ENCODE data around the gene HTT. TPM values are rescaled to one million over a fixed set of nuclear protein-coding genes. Genes with fewer than 3 reads are reported as not detected.

The HTT gene
- total RNA-seq, 6 experiments from 2014 or later, result 25.5 to 37.8 (median 30.3) TPM

- WGBS (ENCODE audit: insufficient coverage, low coverage, low lambda C conversion rate, missing lambda C conversion rate), result 94% methylated on average over 6 of the region's 19 CpGs
- ATAC-seq, result no peak
- H3K27me3 ChIP-seq, result no peaks in the 10 kb centered on the region
- peaks cover 0 to 73% (median 8%) of the 10 kb centered on the region in 4 donors for H3K36me3 ChIP-seq
- no peaks in the 10 kb centered on the region for H3K9me3 ChIP-seq
- H3K4me1 ChIP-seq, result no peaks in the 10 kb centered on the region
- no peak overlapping the region for H3K27ac ChIP-seq
- intact Hi-C loops (cut with DNase I), result no loop called here
- peak in 1 of 3 donors; percentile 37 for DNase-seq
- no peak overlapping the region for H3K4me3 ChIP-seq
- TF ChIP-seq CTCF (IDR thresholded peaks at IDR 0.05), result no peak
- TF ChIP-seq POLR2A (IDR thresholded peaks at IDR 0.05), result no peak
Observed at GRCh38 chr4:3237266-3237665, 162.8 kb downstream of the HTT start.

- Histone ChIP-seq H3K36me3 (peaks cover 0 to 68% (median 5%) of the 10 kb centered on the region in 4 donors), H3K4me3 (no peak overlapping the region), H3K4me1 (no peaks in the 10 kb centered on the region), H3K9me3 (no peaks in the 10 kb centered on the region), H3K27me3 (no peaks in the 10 kb centered on the region), H3K27ac (no peak overlapping the region)
- ATAC-seq (no peak), DNase-seq (peak in 1 of 3 donors; percentile 22)
- WGBS (ENCODE audit: insufficient coverage, low coverage, low lambda C conversion rate, missing lambda C conversion rate), result 93% methylated on average over 22 of the region's 26 CpGs
- TF ChIP-seq POLR2A (IDR thresholded peaks at IDR 0.05) (no peak), CTCF (IDR thresholded peaks at IDR 0.05) (no peak)
- intact Hi-C loops (cut with DNase I), result no loop called here
Observed at GRCh38 chr4:3237712-3238560, 163.5 kb downstream of the HTT start.

- Histone ChIP-seq H3K36me3 (peaks cover 0 to 60% (median under 1%) of the 10 kb centered on the region in 4 donors), H3K4me3 (no peak overlapping the region), H3K27me3 (no peaks in the 10 kb centered on the region), H3K27ac (no peak overlapping the region), H3K9me3 (no peaks in the 10 kb centered on the region), H3K4me1 (no peaks in the 10 kb centered on the region)
- 96% methylated on average over 10 of the region's 18 CpGs for WGBS (ENCODE audit: insufficient coverage, low coverage, low lambda C conversion rate, missing lambda C conversion rate)
- DNase-seq (peak in 1 of 3 donors; percentile 53), ATAC-seq (no peak)
- intact Hi-C loops (cut with DNase I), result no loop called here
- TF ChIP-seq POLR2A (IDR thresholded peaks at IDR 0.05) (no peak), CTCF (IDR thresholded peaks at IDR 0.05) (no peak)
Observed at GRCh38 chr4:3238721-3239120, 164.2 kb downstream of the HTT start.

GRCh38 chr4:3239303-3239702, 164.8 kb downstream of the HTT start:
- intact Hi-C loops (cut with DNase I), result no loop called here
- H3K4me1 ChIP-seq, result no peaks in the 10 kb centered on the region
- no peak for DNase-seq
- no peaks in the 10 kb centered on the region for H3K27me3 ChIP-seq
- TF ChIP-seq CTCF (IDR thresholded peaks at IDR 0.05), result no peak
- no peak for TF ChIP-seq POLR2A (IDR thresholded peaks at IDR 0.05)
- ATAC-seq, result no peak
- H3K4me3 ChIP-seq, result no peak overlapping the region
- no CpG with 5 or more reads among the region's 11 CpGs for WGBS (ENCODE audit: insufficient coverage, low coverage, low lambda C conversion rate, missing lambda C conversion rate)
- H3K9me3 ChIP-seq, result no peaks in the 10 kb centered on the region
- no peak overlapping the region for H3K27ac ChIP-seq
- H3K36me3 ChIP-seq, result peaks cover 0 to 56% (median under 1%) of the 10 kb centered on the region in 4 donors
